ENCODE data around the gene C11orf21.

DNA sequence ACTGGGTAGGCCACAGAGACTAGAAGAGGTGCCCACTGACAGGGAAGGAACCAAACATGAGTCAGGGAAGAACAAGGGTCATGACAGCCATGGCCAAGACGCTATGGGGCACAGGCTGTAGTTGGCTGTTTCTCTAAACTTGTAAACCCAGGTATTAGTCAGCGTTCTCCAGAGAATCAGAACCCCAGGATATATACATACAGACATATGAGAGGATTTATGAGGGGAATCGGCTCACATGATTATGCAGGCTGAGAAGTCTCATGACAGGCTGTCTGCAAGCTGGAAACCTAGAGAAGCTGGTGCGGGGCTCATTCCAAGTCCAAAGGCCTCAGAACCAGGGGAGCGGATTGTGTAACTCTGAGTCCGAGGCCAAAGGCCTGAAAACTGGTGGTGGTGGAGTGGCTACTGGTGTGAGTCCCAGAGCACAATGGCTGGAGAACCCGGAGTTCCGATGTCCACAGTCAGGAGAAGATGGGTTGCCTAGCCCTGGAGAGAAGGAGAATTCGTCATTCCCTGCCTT lies 45.7 kb upstream of the C11orf21 start:
- TF ChIP-seq NR2F1 (conservative IDR thresholded peaks at IDR 0.05) (no peak), FOXM1 (IDR thresholded peaks at IDR 0.05; ENCODE audit: low read depth, low read length) (no peak)
